SU-DHL-6 (cell line): ENCODE results near the gene PCGF1.

ENCODE experiments used
- EZH2phosphoT487 ChIP-seq: fragments of 200-600 bp; sonication (generic), shearing (Covaris generic); conservative IDR thresholded peaks from 2 replicates; pipeline ENCODE4 v1.6.1; 2018; ENCODE audit warnings: mild to moderate bottlenecking, antibody characterized with exemption, low read length, moderate library complexity, mixed read lengths
- TF ChIP-seq, protein P1 (sequence below): fragments of 200-600 bp; sonication (generic); IDR thresholded peaks from one replicate; pipeline ENCODE4 v1.5.1; 2017; ENCODE audit warnings: antibody characterized with exemption, mild to moderate bottlenecking, low read length, moderate library complexity; ENCODE audit not compliant: insufficient read depth, poor library complexity, severe bottlenecking

DNA sequence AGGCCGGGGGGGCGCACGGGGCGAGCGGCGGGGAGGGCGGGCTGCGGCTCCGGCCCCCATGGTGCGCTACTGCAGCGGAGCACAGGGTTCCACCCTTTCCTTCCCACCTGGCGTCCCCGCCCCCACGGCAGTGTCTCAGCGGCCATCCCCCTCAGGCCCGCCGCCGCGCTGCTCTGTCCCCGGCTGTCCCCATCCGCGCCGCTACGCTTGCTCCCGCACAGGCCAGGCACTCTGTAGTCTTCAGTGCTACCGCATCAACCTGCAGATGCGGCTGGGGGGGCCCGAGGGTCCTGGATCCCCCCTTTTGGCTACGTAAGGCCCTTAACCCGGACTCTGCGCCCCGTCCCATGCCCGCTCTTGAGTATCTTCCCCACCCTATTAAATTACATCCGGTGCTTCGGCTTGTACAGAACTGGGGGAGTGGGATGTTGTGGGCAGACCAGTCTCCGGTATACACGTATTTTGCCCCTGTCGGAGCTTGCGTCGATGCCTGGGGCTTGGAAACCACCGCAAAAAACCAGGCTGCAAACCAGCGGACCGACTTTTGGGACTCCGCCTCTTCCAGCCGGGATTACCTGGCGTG lies 49.9 kb downstream of the PCGF1 start:
- TF ChIP-seq, protein P1, sequence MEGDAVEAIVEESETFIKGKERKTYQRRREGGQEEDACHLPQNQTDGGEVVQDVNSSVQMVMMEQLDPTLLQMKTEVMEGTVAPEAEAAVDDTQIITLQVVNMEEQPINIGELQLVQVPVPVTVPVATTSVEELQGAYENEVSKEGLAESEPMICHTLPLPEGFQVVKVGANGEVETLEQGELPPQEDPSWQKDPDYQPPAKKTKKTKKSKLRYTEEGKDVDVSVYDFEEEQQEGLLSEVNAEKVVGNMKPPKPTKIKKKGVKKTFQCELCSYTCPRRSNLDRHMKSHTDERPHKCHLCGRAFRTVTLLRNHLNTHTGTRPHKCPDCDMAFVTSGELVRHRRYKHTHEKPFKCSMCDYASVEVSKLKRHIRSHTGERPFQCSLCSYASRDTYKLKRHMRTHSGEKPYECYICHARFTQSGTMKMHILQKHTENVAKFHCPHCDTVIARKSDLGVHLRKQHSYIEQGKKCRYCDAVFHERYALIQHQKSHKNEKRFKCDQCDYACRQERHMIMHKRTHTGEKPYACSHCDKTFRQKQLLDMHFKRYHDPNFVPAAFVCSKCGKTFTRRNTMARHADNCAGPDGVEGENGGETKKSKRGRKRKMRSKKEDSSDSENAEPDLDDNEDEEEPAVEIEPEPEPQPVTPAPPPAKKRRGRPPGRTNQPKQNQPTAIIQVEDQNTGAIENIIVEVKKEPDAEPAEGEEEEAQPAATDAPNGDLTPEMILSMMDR, result no peak
- TF ChIP-seq EZH2phosphoT487, result no peak
